GM10266 (cell line): Measurements from ENCODE around the gene MAGEB17.
"Not testable (repeated sequence)": the region's sequence is repeated elsewhere in the genome, so short reads cannot be mapped to it uniquely, and the experiment has no call there.

Source experiments
- DNase-seq: peaks from one replicate; pipeline ENCODE4 v3.0.0; 2012; ENCODE audit errors: extremely low spot score
- CTCF ChIP-seq: IDR thresholded peaks from 2 replicates; pipeline ENCODE4 v1.5.1; 2012; ENCODE audit warnings: mild to moderate bottlenecking, low read depth; ENCODE audit not compliant: control insufficient read depth, insufficient read depth; ENCODE audit errors: missing control alignments

MAGEB17 gene

GRCh38 chrX:16171944-16172343 is 4.7 kb downstream of the MAGEB17 start:
- no peak for TF ChIP-seq CTCF
- no peak for DNase-seq

GRCh38 chrX:16172391-16172790 is 5.1 kb downstream of the MAGEB17 start:
- TF ChIP-seq CTCF = no peak
- no peak for DNase-seq

GRCh38 chrX:16175329-16176061 is 8.2 kb downstream of the MAGEB17 start:
- no peak for TF ChIP-seq CTCF
- no peak for DNase-seq

GRCh38 chrX:16177260-16177659 is 10.0 kb downstream of the MAGEB17 start:
- no peak for TF ChIP-seq CTCF
- no peak for DNase-seq

- not testable (repeated sequence) for DNase-seq
Measured at GRCh38 chrX:16183843-16184242, 16.6 kb downstream of the MAGEB17 start.

- DNase-seq = peak; percentile 13
- no peak for TF ChIP-seq CTCF
Measured at GRCh38 chrX:16185725-16186136, 18.4 kb downstream of the MAGEB17 start.

- no peak for TF ChIP-seq CTCF
- no peak for DNase-seq
Measured at GRCh38 chrX:16186380-16187007, 19.2 kb downstream of the MAGEB17 start.
